ENCODE results near the gene CFAP70.

DNA sequence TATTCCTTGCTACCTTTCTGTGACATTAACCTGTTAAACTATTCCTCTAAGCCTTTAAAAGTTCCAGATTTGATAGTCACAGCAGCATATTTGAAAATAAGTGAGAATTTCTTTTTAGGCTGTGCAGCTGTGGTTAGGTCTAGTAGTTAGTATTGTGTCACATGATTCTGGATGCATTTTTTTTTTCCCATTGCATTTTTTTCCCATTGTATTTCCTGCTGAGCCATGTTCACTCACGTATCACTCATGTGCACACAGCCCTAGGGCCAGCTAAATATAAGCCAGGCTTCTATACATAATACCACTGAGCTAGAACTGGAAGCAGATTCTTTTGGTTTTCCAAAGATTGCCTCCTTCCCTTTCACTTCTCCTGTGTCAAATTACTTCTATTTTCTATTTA is 149.0 kb downstream of the CFAP70 start:
- TF ChIP-seq EP300 (IDR thresholded peaks at IDR 0.05; ENCODE audit: borderline replicate concordance in 1 of 2, low read depth in 2 of 2, low read length in 2 of 2) (no peak), POLR2A (IDR thresholded peaks at IDR 0.05; ENCODE audit: control extremely low read depth in 1 of 2, low read depth in 2 of 2, low read length in 2 of 2) (no peak), SIN3A (conservative IDR thresholded peaks at IDR 0.05 in 1 of 2, IDR thresholded peaks at IDR 0.05 in 1 of 2; ENCODE audit: low read depth in 1 of 2, low read length in 2 of 2) (no peak), TAF1 (IDR thresholded peaks at IDR 0.05; ENCODE audit: low read depth, low read length) (no peak), FOSL1 (IDR thresholded peaks at IDR 0.05; ENCODE audit: insufficient read depth, low read depth, low read length) (no peak)
- TF ChIP-seq, protein P1, sequence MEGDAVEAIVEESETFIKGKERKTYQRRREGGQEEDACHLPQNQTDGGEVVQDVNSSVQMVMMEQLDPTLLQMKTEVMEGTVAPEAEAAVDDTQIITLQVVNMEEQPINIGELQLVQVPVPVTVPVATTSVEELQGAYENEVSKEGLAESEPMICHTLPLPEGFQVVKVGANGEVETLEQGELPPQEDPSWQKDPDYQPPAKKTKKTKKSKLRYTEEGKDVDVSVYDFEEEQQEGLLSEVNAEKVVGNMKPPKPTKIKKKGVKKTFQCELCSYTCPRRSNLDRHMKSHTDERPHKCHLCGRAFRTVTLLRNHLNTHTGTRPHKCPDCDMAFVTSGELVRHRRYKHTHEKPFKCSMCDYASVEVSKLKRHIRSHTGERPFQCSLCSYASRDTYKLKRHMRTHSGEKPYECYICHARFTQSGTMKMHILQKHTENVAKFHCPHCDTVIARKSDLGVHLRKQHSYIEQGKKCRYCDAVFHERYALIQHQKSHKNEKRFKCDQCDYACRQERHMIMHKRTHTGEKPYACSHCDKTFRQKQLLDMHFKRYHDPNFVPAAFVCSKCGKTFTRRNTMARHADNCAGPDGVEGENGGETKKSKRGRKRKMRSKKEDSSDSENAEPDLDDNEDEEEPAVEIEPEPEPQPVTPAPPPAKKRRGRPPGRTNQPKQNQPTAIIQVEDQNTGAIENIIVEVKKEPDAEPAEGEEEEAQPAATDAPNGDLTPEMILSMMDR (IDR thresholded peaks at IDR 0.05; ENCODE audit: control extremely low read depth in 1 of 3, insufficient read depth in 1 of 3, low read depth in 1 of 3, low read length in 3 of 3) = no peak
